Thyroid gland (tissue), 4 donors: ENCODE data around the gene MTCL1.

ENCODE experiments used
- POLR2A ChIP-seq, 2 donors: fragments of 450-650 bp; IDR thresholded peaks; one replicate each; pipeline ENCODE4 v1.6.1; 2017; ENCODE audit warnings: antibody characterized with exemption in 2 of 2, mild to moderate bottlenecking in 2 of 2, moderate library complexity in 1 of 2
- TF ChIP-seq, protein P1 (sequence below), 6 experiments: fragments of 200-600 bp in 3 of 6; fragments of 450-650 bp in 3 of 6; sonication (generic) in 3 of 6; IDR thresholded peaks; one replicate each; pipeline ENCODE4 v1.5.1; 2016 to 2019; ENCODE audit warnings: antibody characterized with exemption in 6 of 6, mild to moderate bottlenecking in 2 of 6, inconsistent platforms in 1 of 6, moderate library complexity in 1 of 6

GRCh38 chr18:8776013-8776943 is 70.9 kb downstream of the MTCL1 start:
- TF ChIP-seq, protein P1, sequence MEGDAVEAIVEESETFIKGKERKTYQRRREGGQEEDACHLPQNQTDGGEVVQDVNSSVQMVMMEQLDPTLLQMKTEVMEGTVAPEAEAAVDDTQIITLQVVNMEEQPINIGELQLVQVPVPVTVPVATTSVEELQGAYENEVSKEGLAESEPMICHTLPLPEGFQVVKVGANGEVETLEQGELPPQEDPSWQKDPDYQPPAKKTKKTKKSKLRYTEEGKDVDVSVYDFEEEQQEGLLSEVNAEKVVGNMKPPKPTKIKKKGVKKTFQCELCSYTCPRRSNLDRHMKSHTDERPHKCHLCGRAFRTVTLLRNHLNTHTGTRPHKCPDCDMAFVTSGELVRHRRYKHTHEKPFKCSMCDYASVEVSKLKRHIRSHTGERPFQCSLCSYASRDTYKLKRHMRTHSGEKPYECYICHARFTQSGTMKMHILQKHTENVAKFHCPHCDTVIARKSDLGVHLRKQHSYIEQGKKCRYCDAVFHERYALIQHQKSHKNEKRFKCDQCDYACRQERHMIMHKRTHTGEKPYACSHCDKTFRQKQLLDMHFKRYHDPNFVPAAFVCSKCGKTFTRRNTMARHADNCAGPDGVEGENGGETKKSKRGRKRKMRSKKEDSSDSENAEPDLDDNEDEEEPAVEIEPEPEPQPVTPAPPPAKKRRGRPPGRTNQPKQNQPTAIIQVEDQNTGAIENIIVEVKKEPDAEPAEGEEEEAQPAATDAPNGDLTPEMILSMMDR (IDR thresholded peaks at IDR 0.05) = no peak
- no peak for TF ChIP-seq POLR2A (IDR thresholded peaks at IDR 0.05)
